ENCODE data around the gene BMAL1.
A peak's percentile ranks its signal among the peaks of the same experiment; 100 is the strongest.

Gene BMAL1

DNA sequence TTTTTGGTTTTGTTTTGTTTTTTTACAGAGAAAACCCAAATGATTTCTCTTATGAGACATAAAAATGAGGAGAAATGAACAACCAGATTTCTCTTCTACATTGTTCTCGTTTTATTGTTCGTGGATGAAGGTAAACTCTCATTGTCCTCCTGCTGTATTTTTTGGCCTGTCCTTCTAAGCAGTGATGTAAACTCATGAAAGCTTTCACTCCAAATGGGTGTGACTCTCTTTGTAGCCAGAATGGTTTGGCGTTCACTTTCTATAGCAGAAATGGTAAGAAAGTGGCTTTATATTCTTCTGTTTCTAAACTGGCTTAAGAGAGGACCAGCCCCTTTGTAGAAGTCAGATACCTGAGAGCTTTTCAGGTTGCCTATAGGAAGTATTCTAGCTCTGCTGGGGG is 15.5 kb upstream of the BMAL1 start:
- no peak for DNase-seq

DNA sequence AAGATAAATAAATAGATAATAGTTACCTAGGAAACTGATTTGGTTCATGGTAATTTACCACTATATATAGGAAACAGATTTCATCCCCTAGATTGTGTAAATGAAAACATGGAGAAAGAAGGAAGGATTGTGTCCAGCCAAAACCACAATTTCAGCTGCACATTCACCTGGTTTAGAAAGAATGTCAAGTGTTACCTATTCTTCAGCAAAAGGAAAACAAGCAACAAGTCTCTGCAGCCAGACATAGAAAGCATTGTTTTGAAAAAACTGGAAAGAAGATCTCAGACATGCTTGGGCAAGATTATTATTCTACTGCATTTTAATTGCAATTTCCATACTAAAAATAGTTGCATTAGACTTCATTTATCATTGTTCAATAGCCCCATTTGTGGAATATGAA is 8.8 kb upstream of the BMAL1 start:
- no peak for DNase-seq

GRCh38 chr11:13269775-13270174 is 7.8 kb upstream of the BMAL1 start:
- DNase-seq: no peak

DNA sequence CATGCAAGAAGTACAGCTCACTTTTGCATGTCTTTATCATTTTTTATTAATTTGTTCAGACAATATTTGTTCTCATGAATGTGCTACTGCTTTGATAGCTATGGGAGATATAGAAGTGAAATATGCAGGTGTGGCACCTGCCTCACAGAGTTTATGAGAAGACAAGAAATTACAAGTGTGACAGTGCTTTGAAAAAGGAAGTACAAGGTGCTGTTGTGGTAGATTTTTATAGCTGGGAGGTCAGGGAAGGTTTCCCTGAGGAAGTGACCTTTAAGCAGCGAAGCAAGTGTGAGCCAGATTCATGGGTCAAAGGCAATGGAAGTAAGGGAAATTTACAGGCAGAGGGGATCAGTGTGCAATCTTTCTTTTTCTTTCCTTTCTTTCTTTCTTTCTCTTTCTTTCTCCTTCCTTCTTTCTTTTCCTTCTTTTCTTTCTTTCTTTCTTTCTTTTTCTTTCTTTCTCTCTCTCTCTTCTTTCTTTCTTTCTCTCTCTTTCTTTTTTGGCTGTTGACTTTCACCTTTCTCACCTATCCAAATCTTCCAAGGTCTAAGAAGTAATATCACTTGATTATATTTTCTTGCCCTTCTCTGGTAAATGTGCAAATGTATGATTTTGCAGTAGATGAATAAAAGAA is 6.4 kb upstream of the BMAL1 start:
- no peak for DNase-seq

- no peak for DNase-seq
Measured at GRCh38 chr11:13276454-13276831, 1.1 kb upstream of the BMAL1 start.

DNA sequence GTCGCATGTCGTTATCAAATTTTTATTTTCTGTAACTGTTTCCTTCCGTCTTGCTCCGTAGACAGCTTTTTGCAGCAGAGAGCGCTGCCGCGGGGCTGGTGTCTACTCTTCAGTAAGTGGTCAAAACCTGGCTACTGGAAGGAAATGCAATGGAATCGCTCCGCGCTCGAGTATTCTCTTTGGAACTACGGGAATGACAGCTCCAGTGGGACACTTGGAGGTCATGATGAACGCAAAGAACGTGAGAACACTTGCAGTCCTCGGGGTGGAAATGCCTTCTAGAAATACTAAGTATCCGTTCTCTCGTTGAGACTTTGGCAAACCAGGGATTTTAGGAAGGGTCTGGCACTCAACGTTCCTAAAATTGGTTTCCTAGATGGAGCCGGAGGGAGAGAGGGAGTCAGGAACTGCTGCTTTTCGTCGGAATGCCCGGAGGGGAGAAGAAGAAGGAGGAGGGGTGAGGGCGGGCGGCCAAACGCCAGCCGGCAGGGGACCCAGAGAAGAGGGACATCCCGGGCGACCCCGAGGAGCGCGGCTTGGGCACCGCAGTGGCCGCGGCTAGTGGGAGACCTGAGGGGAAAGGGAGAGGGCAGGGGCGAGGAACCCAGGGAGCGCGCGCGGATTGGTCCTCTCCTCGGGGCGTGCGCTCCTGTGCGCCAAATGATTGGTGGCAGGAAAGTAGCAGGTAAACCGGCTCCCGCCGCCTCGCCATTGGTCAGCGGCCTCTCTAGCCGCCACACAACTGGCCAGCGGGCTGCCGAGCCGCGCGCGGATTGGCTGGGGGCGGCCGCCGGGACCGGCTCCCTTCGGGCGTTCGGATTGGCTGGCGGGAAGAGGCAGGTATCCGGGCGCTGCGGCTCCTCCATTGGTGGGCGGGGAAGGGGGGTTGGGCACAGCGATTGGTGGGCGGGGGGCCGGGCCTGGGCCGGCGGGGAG is 490 bp upstream of the BMAL1 start:
- peak; percentile 98 for DNase-seq

DNA sequence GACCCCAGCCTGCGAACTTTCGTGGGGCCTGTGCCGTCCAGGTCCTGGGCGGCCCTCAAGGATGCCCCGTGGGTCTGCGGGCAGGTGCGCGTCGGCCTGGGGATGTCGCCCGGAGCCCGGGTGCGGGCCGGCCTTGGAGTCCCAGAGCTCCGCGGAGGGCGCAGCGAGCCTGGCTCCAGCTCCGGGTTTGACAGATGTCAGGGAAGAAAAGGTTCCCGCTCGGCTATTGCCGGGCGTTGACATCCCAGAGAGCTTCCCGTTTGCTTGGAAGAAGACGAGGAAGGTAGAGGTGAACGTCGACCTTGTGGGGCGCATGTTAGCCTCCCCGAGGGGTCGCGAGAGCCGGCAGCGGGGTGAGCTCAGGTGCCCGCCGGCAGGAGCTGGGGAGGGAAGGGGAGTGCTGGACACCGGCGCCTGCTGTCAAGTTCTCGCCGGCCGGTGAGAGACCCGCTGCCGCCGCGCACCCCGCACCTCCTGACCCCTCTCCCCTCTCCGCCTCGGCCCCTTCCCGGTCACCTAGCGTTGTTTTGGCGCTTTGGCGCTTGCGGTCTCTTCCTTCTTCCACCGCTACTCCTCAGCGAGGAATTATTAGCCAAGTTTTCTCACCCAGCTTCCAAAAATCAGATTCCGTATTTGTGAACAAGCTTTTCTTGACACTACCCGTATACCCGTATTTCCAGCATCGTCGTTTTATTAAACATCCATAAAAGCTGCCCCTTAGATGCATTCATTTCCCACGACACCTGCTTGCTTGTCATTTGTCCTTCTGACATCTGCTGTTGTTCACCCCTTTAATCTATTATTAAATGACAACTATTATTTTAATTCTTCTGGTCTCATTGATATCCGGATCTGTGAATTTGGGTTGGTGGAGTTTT is 1.3 kb downstream of the BMAL1 start:
- no peak for DNase-seq

- DNase-seq: no peak
Measured at GRCh38 chr11:13279487-13279834, 1.9 kb downstream of the BMAL1 start.

DNA sequence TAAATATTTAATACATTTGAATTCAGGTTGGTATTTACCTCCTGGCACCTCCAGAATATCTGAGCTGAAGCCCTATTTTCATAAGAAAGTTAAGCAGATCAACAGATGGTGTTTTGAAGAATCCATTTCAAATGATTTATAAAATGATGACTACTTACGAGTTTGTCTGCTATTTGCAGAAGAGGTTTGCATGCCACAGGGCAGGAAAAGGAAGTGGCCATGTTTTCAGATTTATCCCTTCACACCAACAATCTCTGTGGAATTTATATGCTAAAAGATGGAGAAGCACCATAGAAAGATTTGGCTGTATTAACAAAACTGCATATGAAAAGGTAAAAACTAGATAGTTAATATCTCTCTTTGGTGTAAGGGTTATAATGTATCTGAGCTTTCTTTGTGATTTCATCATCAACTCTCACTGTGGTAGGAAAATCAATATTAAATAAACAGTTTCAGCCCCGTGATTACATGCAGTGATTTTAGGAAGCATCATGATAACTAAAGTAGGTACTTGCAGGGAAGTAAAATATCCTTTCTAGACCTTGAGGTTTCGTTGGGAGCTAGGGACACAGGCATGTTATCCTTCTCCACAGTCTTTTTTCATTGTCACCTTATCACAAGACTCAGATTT is 2.6 kb downstream of the BMAL1 start:
- no peak for DNase-seq

DNA sequence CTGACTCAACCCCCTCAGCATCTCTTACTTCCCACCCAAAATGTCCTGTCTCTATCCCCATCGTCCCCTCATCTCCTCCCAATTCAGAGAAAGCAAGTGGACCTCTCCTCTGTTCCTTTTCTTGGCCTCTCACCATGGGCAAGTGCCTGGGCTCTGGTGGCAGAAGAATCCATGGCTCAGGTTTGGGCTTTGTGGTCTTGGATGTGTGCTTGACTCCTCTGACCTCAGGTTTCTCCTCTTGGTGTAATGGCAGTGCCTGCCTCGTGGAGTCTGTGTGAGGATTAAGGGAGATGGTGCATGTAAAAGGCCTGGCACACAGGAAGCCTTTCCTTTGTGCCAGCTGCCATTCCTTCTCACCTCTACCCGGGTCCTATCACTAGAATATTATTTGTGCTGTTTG is 3.2 kb downstream of the BMAL1 start:
- DNase-seq: no peak

- DNase-seq: no peak
Measured at GRCh38 chr11:13283636-13284035, 6.0 kb downstream of the BMAL1 start.

DNA sequence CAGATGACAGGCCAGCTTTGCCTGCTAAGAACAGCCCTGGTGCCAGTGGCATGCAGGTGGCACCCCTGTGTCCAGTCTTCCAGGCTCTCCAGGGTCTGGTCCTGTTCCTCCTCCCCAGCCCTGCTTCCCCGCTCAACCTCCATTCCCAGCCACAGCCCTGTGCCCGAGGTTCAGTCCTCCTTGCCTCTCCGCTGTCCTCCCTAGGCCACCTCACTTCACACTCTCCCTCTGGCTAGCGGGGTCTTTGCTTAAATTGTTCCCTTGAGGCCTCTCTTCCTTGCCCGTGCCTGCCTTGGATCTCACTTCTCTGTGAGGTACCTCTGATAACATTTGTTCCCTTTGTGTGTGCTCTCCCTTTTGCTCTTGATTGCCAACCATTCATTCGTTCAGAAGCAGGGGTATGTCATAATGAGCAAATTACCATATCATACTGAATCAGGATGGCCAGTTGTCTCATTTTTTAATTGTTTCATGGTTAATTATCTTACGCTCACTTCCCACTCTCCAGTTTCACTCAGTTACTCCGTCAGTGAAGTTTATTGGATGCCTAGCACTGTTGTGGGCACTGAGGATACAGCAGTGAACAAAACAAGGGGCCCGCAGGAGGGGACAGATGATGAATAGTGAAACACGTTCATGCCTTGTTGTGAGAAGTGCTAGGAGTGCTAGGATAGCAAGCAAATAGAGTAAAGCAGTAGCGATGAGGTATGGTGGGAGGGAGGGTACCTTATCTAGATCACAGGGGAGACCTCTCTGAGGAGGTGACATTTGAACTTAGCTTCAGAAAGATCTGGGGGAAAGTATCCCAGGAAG is 7.4 kb downstream of the BMAL1 start:
- DNase-seq: peak; percentile 62

DNA sequence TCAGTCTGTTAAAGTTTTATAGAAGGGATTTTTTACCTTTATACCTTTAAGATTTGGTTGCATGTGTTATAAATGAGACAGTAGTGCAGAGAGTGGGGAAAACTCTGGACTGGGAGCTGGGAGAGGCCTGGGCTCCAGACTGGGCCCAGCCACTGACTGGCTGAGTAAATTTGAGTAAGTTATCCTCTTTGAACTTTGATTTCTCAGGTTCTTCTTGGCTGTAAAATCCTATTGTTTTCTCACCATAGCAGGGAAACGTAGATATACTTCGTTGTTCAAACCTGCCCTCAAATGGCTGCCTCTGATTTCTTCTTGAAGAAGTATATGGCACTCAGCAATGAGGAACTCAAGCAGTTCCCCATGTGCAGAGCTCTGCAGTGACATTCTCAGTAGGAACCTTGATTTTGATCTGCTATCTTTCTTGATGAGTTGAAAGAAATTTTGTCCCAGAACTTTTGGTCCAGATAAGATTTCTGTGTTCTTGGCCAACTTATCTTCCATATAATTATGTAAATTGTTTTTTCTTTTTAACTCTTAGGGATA is 8.8 kb downstream of the BMAL1 start:
- DNase-seq: no peak

DNA sequence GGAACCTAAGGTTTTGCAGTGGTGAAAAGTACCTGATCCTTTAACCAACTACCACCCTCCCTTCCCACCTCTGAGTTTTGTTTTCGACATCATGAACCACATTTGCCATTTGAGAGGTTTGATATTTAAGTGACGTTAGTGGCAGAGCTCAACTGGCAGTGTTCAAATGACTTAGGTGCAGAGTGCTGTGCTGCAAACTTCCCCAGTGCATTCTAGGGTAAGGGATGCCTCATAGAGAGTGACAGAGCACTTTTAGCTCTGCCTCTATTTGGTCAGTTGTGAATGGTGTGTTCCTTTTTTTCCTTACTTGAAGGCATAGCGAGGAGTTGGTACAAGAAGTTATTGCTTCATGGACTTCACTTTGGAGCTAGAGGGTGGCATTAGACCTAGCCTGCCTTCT is 9.4 kb downstream of the BMAL1 start:
- peak; percentile 65 for DNase-seq

GRCh38 chr11:13287681-13288080 is 10.1 kb downstream of the BMAL1 start:
- DNase-seq: no peak

- DNase-seq: no peak
Measured at GRCh38 chr11:13288375-13289029, 10.9 kb downstream of the BMAL1 start.

DNA sequence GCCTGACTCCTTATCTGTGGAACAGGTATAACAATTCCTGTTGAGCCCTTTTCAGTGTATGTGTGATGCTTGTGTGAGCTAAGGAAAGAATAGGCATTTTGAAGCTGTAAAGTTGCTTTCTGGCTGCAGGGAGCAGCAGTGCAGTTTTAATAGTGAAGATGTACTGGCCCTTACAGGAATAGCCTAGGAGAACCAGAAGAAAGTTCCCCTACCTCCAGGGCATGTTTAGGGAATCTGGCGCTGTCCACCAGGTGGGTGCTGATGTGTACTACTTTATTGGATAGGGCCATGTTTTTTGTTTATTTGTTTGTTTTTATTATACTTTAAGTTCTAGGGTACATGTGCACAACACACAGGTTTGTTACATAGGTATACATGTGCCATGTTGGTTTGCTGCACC is 11.5 kb downstream of the BMAL1 start:
- DNase-seq: no peak

DNA sequence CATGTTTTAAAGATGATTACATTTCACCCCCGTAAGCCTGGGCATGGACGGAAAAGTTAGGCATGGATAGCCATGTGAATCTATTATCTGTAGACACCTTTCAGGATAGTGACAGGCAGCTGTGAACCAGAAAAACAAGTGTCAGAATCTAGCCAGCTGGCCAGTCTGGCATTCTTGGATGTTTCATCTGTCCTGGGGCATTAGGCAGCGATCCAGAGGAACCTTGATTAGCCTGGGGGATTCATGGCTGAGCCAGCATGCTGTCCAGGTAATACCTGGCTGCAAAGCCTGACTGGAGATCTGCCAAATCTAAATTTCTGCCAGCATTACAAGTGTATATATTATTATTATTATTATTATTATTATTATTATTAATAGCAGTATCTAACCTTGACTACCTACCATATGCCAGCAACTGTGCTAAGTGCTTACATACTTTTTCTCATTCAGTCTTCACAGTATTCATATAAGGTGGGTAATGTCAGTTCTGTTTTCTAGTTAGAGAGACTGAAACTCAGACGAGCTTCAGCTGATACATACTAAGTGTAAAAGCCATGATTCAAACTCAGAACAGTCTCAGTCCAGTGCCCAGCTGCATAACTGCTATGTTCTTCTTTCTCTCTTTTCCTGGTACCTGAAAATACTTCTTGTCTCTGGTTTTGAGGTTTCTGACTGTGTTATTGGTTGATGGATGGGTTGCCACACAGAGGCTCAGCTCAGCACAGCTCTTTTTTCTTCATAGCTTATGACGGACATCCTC is 12.8 kb downstream of the BMAL1 start:
- DNase-seq: no peak

DNA sequence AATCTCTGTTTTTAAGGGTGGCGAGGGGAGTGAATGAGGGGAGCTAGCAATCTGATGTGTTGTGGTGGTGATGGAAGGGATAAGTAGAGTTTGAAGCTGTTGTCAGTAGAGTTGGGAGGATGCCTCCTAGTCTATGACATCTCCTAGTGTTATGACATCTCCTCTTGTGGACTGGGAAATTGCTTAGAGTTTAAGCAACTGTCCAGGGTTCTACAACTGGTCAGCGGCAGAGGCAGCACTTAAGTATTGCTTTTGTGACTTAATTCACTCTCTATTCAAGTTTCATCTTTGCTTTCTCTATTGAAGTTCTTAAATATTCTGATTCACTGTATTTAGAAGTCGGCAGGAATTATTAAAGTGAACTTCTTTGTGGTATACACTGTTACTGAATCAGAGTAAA is 13.8 kb downstream of the BMAL1 start:
- DNase-seq: no peak

GRCh38 chr11:13291800-13292199 is 14.2 kb downstream of the BMAL1 start:
- no peak for DNase-seq

DNA sequence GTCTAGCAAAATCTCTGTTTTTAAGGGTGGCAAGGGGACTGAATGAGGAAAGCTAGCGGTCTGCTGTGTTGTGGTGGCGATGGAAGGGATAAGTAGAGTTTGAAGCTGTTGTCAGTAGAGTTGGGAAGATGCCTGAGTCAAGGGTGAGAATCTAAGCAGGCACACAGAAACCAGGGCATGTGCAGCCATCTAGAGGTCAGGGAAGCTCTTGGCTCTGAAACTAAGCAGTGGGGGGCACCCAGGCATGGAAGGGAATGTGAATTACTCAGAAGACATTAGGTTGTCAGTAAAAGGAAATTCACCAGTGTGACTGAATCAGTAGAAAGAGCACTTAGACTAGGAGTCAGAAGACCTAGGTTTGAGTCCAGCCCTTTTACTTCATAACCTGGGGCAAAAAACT is 15.4 kb downstream of the BMAL1 start:
- no peak for DNase-seq

Data from activated CD4-positive, alpha-beta T cell treated with anti-CD3 and anti-CD28 coated beads, Interleukin-2, amount 50 U/mL, for 16 hours (primary cell).